ENCODE data around the gene SLC25A6. TPM values are rescaled to one million over a fixed set of nuclear protein-coding genes. Genes with fewer than 3 reads are reported as not detected.
"Not testable (repeated sequence)": the region's sequence is repeated elsewhere in the genome, so short reads cannot be mapped to it uniquely, and the experiment has no call there.

The SLC25A6 gene
- total RNA-seq, 1 donor from 2014 or later, result 402 TPM

GRCh38 chrX:1430451-1430850 lies 38.5 kb upstream of the SLC25A6 start:
- Mint-ChIP-seq H3K36me3 (ENCODE audit: unreplicated experiment) (peaks cover 11% of the 10 kb centered on the region), H3K27me3 (ENCODE audit: unreplicated experiment) (no peaks in the 10 kb centered on the region), H3K9me3 (ENCODE audit: unreplicated experiment) (no peaks in the 10 kb centered on the region), H3K4me3 (ENCODE audit: unreplicated experiment) (no peak overlapping the region), H3K27ac (ENCODE audit: unreplicated experiment) (no peak overlapping the region), H3K4me1 (ENCODE audit: unreplicated experiment) (no peaks in the 10 kb centered on the region)
- no peak for TF ChIP-seq CTCF (IDR thresholded peaks at IDR 0.05)
- no peak for DNase-seq (ENCODE audit: extremely low spot score, unreplicated experiment)

GRCh38 chrX:1427756-1428155 lies 35.8 kb upstream of the SLC25A6 start:
- TF ChIP-seq CTCF (IDR thresholded peaks at IDR 0.05), result no peak
- H3K27ac Mint-ChIP-seq (ENCODE audit: unreplicated experiment), result no peak overlapping the region
- H3K36me3 Mint-ChIP-seq (ENCODE audit: unreplicated experiment), result peaks cover 24% of the 10 kb centered on the region
- no peaks in the 10 kb centered on the region for H3K4me1 Mint-ChIP-seq (ENCODE audit: unreplicated experiment)
- H3K4me3 Mint-ChIP-seq (ENCODE audit: unreplicated experiment), result no peak overlapping the region
- peaks cover 5% of the 10 kb centered on the region for H3K9me3 Mint-ChIP-seq (ENCODE audit: unreplicated experiment)
- H3K27me3 Mint-ChIP-seq (ENCODE audit: unreplicated experiment), result no peaks in the 10 kb centered on the region
- no peak for DNase-seq (ENCODE audit: extremely low spot score, unreplicated experiment)

GRCh38 chrX:1426321-1426720 lies 34.4 kb upstream of the SLC25A6 start:
- not testable (repeated sequence) for H3K4me3 Mint-ChIP-seq (ENCODE audit: unreplicated experiment); H3K27me3 Mint-ChIP-seq (ENCODE audit: unreplicated experiment); DNase-seq (ENCODE audit: extremely low spot score, unreplicated experiment); H3K27ac Mint-ChIP-seq (ENCODE audit: unreplicated experiment); H3K9me3 Mint-ChIP-seq (ENCODE audit: unreplicated experiment); H3K4me1 Mint-ChIP-seq (ENCODE audit: unreplicated experiment)
- H3K36me3 Mint-ChIP-seq (ENCODE audit: unreplicated experiment), result peaks cover 33% of the 10 kb centered on the region

GRCh38 chrX:1425381-1425780 lies 33.5 kb upstream of the SLC25A6 start:
- DNase-seq (ENCODE audit: extremely low spot score, unreplicated experiment), result no peak
- Mint-ChIP-seq H3K27me3 (ENCODE audit: unreplicated experiment) (no peaks in the 10 kb centered on the region), H3K4me3 (ENCODE audit: unreplicated experiment) (no peak overlapping the region), H3K36me3 (ENCODE audit: unreplicated experiment) (peaks cover 34% of the 10 kb centered on the region), H3K4me1 (ENCODE audit: unreplicated experiment) (no peaks in the 10 kb centered on the region), H3K27ac (ENCODE audit: unreplicated experiment) (no peak overlapping the region), H3K9me3 (ENCODE audit: unreplicated experiment) (peaks cover 5% of the 10 kb centered on the region)
- TF ChIP-seq CTCF (IDR thresholded peaks at IDR 0.05), result no peak

- Mint-ChIP-seq H3K27me3 (ENCODE audit: unreplicated experiment) (no peaks in the 10 kb centered on the region), H3K4me3 (ENCODE audit: unreplicated experiment) (no peak overlapping the region), H3K27ac (ENCODE audit: unreplicated experiment) (no peak overlapping the region), H3K36me3 (ENCODE audit: unreplicated experiment) (peaks cover 41% of the 10 kb centered on the region), H3K9me3 (ENCODE audit: unreplicated experiment) (peaks cover 5% of the 10 kb centered on the region), H3K4me1 (ENCODE audit: unreplicated experiment) (no peaks in the 10 kb centered on the region)
- DNase-seq (ENCODE audit: extremely low spot score, unreplicated experiment), result no peak
- TF ChIP-seq CTCF (IDR thresholded peaks at IDR 0.05), result no peak
Measured at GRCh38 chrX:1424147-1424851, 32.4 kb upstream of the SLC25A6 start.

Measured in osteocyte (in vitro differentiated cells).